Measurements from ENCODE around the gene ARHGAP22. TPM values are rescaled to one million over a fixed set of nuclear protein-coding genes. Genes with fewer than 3 reads are reported as not detected.

Gene ARHGAP22
- polyA plus RNA-seq, 1 experiment, result 7.2 TPM

- TF ChIP-seq CTCF (IDR thresholded peaks at IDR 0.05; ENCODE audit: insufficient read depth, low read depth, low read length), result no peak
- ChIA-PET POLR2A (no interaction called here), CTCF (interaction anchor here (0.7 to 2.0 kb wide), 3 partner anchors 12 to 132 kb away, joined by 3 to 5 read pairs (median 4); no protein-coding TSS in a partner anchor)
- Histone ChIP-seq H3K27me3 (ENCODE audit: control insufficient read depth, insufficient read depth, low read length) (no peaks in the 10 kb centered on the region), H3K36me3 (ENCODE audit: control insufficient read depth, insufficient read depth, low read length) (no peaks in the 10 kb centered on the region), H3K4me3 (ENCODE audit: low read depth, low read length) (no peak overlapping the region)
- DNase-seq (ENCODE audit: low read depth), result no peak
Measured at GRCh38 chr10:48495282-48496045, 109.4 kb downstream of the ARHGAP22 start.

- POLR2A ChIA-PET, result no interaction called here
Measured at GRCh38 chr10:48494611-48495010, 110.3 kb downstream of the ARHGAP22 start.

GRCh38 chr10:48494073-48494472 is 110.8 kb downstream of the ARHGAP22 start:
- H3K27me3 ChIP-seq (ENCODE audit: control insufficient read depth, insufficient read depth, low read length), result no peaks in the 10 kb centered on the region
- TF ChIP-seq CTCF (IDR thresholded peaks at IDR 0.05; ENCODE audit: insufficient read depth, low read depth, low read length), result no peak
- ChIA-PET POLR2A (no interaction called here), CTCF (interaction anchor here (1.9 kb wide), 1 partner anchor 11 kb away, joined by 5 read pairs; no protein-coding TSS in a partner anchor)
- H3K4me3 ChIP-seq (ENCODE audit: low read depth, low read length), result no peak overlapping the region
- DNase-seq (ENCODE audit: low read depth), result no peak
- H3K36me3 ChIP-seq (ENCODE audit: control insufficient read depth, insufficient read depth, low read length), result no peaks in the 10 kb centered on the region

More at GRCh38 chr10:48494611-48495010, 110.3 kb downstream of the ARHGAP22 start:
- Histone ChIP-seq H3K4me3 (ENCODE audit: low read depth, low read length) (no peak overlapping the region), H3K27me3 (ENCODE audit: control insufficient read depth, insufficient read depth, low read length) (no peaks in the 10 kb centered on the region), H3K36me3 (ENCODE audit: control insufficient read depth, insufficient read depth, low read length) (no peaks in the 10 kb centered on the region)
- CTCF ChIA-PET, result interaction anchor here (0.7 to 2.0 kb wide), 2 partner anchors 28 to 131 kb away, joined by 4 to 5 read pairs; no protein-coding TSS in a partner anchor
- TF ChIP-seq CTCF (IDR thresholded peaks at IDR 0.05; ENCODE audit: insufficient read depth, low read depth, low read length), result no peak
- no peak for DNase-seq (ENCODE audit: low read depth)

GRCh38 chr10:48493083-48493871 is 111.6 kb downstream of the ARHGAP22 start:
- no peak for DNase-seq (ENCODE audit: low read depth)
- CTCF ChIA-PET, result interaction anchor here (1.9 kb wide), 1 partner anchor 10 kb away, joined by 5 read pairs; no protein-coding TSS in a partner anchor

More at GRCh38 chr10:48493083-48493871, 111.6 kb downstream of the ARHGAP22 start:
- Histone ChIP-seq H3K36me3 (ENCODE audit: control insufficient read depth, insufficient read depth, low read length) (no peaks in the 10 kb centered on the region), H3K27me3 (ENCODE audit: control insufficient read depth, insufficient read depth, low read length) (no peaks in the 10 kb centered on the region), H3K4me3 (ENCODE audit: low read depth, low read length) (no peak overlapping the region)
- POLR2A ChIA-PET, result no interaction called here
- no peak for TF ChIP-seq CTCF (IDR thresholded peaks at IDR 0.05; ENCODE audit: insufficient read depth, low read depth, low read length)

Data from BJ (cell line).